ENCODE data around the gene NAALADL2.
"Not testable (repeated sequence)": the region's sequence is repeated elsewhere in the genome, so short reads cannot be mapped to it uniquely, and the experiment has no call there.

The NAALADL2 gene

GRCh38 chr3:175453361-175453760, 594.2 kb downstream of the NAALADL2 start:
- no peak for DNase-seq

GRCh38 chr3:175456466-175456865, 597.3 kb downstream of the NAALADL2 start:
- no peak for DNase-seq

GRCh38 chr3:175457301-175457700, 598.2 kb downstream of the NAALADL2 start:
- DNase-seq = no peak

- DNase-seq = not testable (repeated sequence)
Measured at GRCh38 chr3:175460849-175461399, 601.8 kb downstream of the NAALADL2 start.

- DNase-seq = no peak
Measured at GRCh38 chr3:175464362-175464761, 605.2 kb downstream of the NAALADL2 start.

GRCh38 chr3:175469124-175469523, 610.0 kb downstream of the NAALADL2 start:
- DNase-seq = no peak

- DNase-seq = no peak
Measured at GRCh38 chr3:175475765-175476164, 616.6 kb downstream of the NAALADL2 start.

- no peak for DNase-seq
Measured at GRCh38 chr3:175476489-175476888, 617.4 kb downstream of the NAALADL2 start.

GRCh38 chr3:175477651-175478224, 618.6 kb downstream of the NAALADL2 start:
- peak in 1 of 2 donors; percentile 68 for DNase-seq

- peak in 1 of 2 donors; percentile 12 for DNase-seq
Measured at GRCh38 chr3:175478301-175478700, 619.2 kb downstream of the NAALADL2 start.

GRCh38 chr3:175479175-175479574, 620.0 kb downstream of the NAALADL2 start:
- DNase-seq = no peak

GRCh38 chr3:175479800-175480199, 620.7 kb downstream of the NAALADL2 start:
- no peak for DNase-seq

- no peak for DNase-seq
Measured at GRCh38 chr3:175484666-175485065, 625.5 kb downstream of the NAALADL2 start.

GRCh38 chr3:175485436-175485835, 626.3 kb downstream of the NAALADL2 start:
- no peak for DNase-seq

- DNase-seq = no peak
Measured at GRCh38 chr3:175486255-175486654, 627.1 kb downstream of the NAALADL2 start.

- no peak for DNase-seq
Measured at GRCh38 chr3:175489406-175489805, 630.3 kb downstream of the NAALADL2 start.

- no peak for DNase-seq
Measured at GRCh38 chr3:175493301-175493700, 634.2 kb downstream of the NAALADL2 start.

- DNase-seq = no peak
Measured at GRCh38 chr3:175495331-175495730, 636.2 kb downstream of the NAALADL2 start.

GRCh38 chr3:175502155-175502554, 643.0 kb downstream of the NAALADL2 start:
- DNase-seq = no peak

- DNase-seq = no peak
Measured at GRCh38 chr3:175511219-175511785, 652.2 kb downstream of the NAALADL2 start.

GRCh38 chr3:175512700-175513099, 653.6 kb downstream of the NAALADL2 start:
- peak; percentile 43 to 80 for DNase-seq

GRCh38 chr3:175518459-175518858, 659.3 kb downstream of the NAALADL2 start:
- no peak for DNase-seq

GRCh38 chr3:175521406-175521805, 662.3 kb downstream of the NAALADL2 start:
- no peak for DNase-seq

- no peak for DNase-seq
Measured at GRCh38 chr3:175526191-175526590, 667.1 kb downstream of the NAALADL2 start.

All from hippocampal formation (tissue), 2 donors.